ENCODE data around the gene UHRF1. TPM values are rescaled to one million over a fixed set of nuclear protein-coding genes. Genes with fewer than 3 reads are reported as not detected.

The UHRF1 gene
- total RNA-seq, 1 experiment from 2014 or later = 109 TPM

- Histone ChIP-seq H3K9me2 (ENCODE audit: insufficient read depth) (no peaks in the 10 kb centered on the region), H3K9ac (ENCODE audit: low read length) (no peak overlapping the region), H2AFZ (ENCODE audit: low read depth, low read length, poor library complexity, severe bottlenecking) (no peak overlapping the region), H3K27me3 (ENCODE audit: insufficient read depth, low read length) (no peaks in the 10 kb centered on the region), H3K4me1 (ENCODE audit: control insufficient read depth in 1 of 2, insufficient read depth in 2 of 2, low read length in 2 of 2) (peaks cover 13 to 26% of the 10 kb centered on the region in 2 experiments), H3K79me2 (ENCODE audit: insufficient read depth, low read length) (peaks cover 55% of the 10 kb centered on the region), H3K9me3 (ENCODE audit: control insufficient read depth in 1 of 2, insufficient read depth in 1 of 2, low read depth in 1 of 2, low read length in 2 of 2) (no peaks in the 10 kb centered on the region), H3K4me2 (ENCODE audit: low read length) (peak overlapping the region; percentile 23; the same call in 1 of the 2 replicates), H3K36me3 (ENCODE audit: control insufficient read depth in 1 of 2, insufficient read depth in 2 of 2, low read length in 2 of 2) (no peaks in the 10 kb centered on the region), H4K20me1 (ENCODE audit: insufficient read depth) (no peaks in the 10 kb centered on the region), H3K27ac (ENCODE audit: low read depth, low read length) (no peak overlapping the region), H3K4me3 (replicated peaks in 1 of 2; ENCODE audit: low read depth in 1 of 2, low read length in 2 of 2) (no peak overlapping the region)
- ChIA-PET RAD21 (ENCODE audit: low non-redundant PET in 1 of 2, low total read pairs in 2 of 2, uncharacterized antibody in 2 of 2, unreplicated experiment in 2 of 2) (interaction anchor here in 1 of 2 experiments (0.7 kb wide), 1 partner anchor 244 kb away, joined by 3 read pairs; no protein-coding TSS in a partner anchor), CTCF (interaction anchor here (0.6 to 2.2 kb wide), 2 partner anchors 12 to 42 kb away, joined by 3 to 9 read pairs; no protein-coding TSS in a partner anchor), POLR2A (no interaction called here)
- no TSS peak for BruUV-seq (replicated peaks)
- no peak for DNase-seq (ENCODE audit: low read depth, low spot score)
- TF ChIP-seq EZH2phosphoT487 (IDR thresholded peaks at IDR 0.05; ENCODE audit: borderline replicate concordance) (no peak), ZFX (IDR thresholded peaks at IDR 0.05) (no peak), EZH2 (IDR thresholded peaks at IDR 0.05) (no peak), SP1 (IDR thresholded peaks at IDR 0.05; ENCODE audit: low read depth) (no peak), ELF1 (IDR thresholded peaks at IDR 0.05; ENCODE audit: borderline replicate concordance, low read depth) (no peak)
- intact Hi-C loops (cut with micrococcal nuclease) = no loop called here
- 0 out of 2 replicates have a peak, but pooled peaks have one; percentile 32 for ATAC-seq
Measured at GRCh38 chr19:4988770-4989251, 79.5 kb downstream of the UHRF1 start.

- CTCF ChIA-PET = interaction anchor here (2.2 kb wide), 1 partner anchor 11 kb away, joined by 9 read pairs; no protein-coding TSS in a partner anchor
- TF ChIP-seq, protein P1, sequence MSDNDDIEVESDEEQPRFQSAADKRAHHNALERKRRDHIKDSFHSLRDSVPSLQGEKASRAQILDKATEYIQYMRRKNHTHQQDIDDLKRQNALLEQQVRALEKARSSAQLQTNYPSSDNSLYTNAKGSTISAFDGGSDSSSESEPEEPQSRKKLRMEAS (IDR thresholded peaks at IDR 0.05) = no peak
- TF ChIP-seq JUND (IDR thresholded peaks at IDR 0.05) = no peak
- TF ChIP-seq, protein P2, sequence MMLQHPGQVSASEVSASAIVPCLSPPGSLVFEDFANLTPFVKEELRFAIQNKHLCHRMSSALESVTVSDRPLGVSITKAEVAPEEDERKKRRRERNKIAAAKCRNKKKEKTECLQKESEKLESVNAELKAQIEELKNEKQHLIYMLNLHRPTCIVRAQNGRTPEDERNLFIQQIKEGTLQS (IDR thresholded peaks at IDR 0.05) = no peak
- TF ChIP-seq CBX3 (IDR thresholded peaks at IDR 0.05; ENCODE audit: low read depth) = no peak
- no peak for TF ChIP-seq SRF (IDR thresholded peaks at IDR 0.05; ENCODE audit: low read depth)
- TF ChIP-seq EZH2 (IDR thresholded peaks at IDR 0.05) = no peak
- no peak for TF ChIP-seq ZNF274 (IDR thresholded peaks at IDR 0.05; ENCODE audit: low read depth, low read length)
- TF ChIP-seq POLR2AphosphoS5 (IDR thresholded peaks at IDR 0.05; ENCODE audit: low read depth, low read length) = no peak
- no peak for TF ChIP-seq YY1 (IDR thresholded peaks at IDR 0.05; ENCODE audit: extremely low read depth, insufficient replicate concordance, low read depth, low read length)
- no peak for TF ChIP-seq FOSL1 (IDR thresholded peaks at IDR 0.05; ENCODE audit: low read depth)
- TF ChIP-seq SIN3A (IDR thresholded peaks at IDR 0.05; ENCODE audit: low read depth) = no peak
- TF ChIP-seq TCF7L2 (IDR thresholded peaks at IDR 0.05; ENCODE audit: borderline replicate concordance, extremely low read depth, insufficient read depth, insufficient read length) = no peak
- no peak overlapping the region for H2AFZ ChIP-seq (ENCODE audit: low read depth, low read length, poor library complexity, severe bottlenecking)
- DNase-seq (ENCODE audit: low read depth, low spot score) (no peak), ATAC-seq (no peak)
- no peaks in the 10 kb centered on the region for H3K9me3 ChIP-seq (ENCODE audit: control insufficient read depth in 1 of 2, insufficient read depth in 1 of 2, low read depth in 1 of 2, low read length in 2 of 2)
- no peak overlapping the region for H3K9ac ChIP-seq (ENCODE audit: low read length)
- H3K4me1 ChIP-seq (ENCODE audit: control insufficient read depth in 1 of 2, insufficient read depth in 2 of 2, low read length in 2 of 2) = peaks cover 15 to 29% of the 10 kb centered on the region in 2 experiments
- no peaks in the 10 kb centered on the region for H3K9me2 ChIP-seq (ENCODE audit: insufficient read depth)
- intact Hi-C loops (cut with micrococcal nuclease) = no loop called here
- H4K20me1 ChIP-seq (ENCODE audit: insufficient read depth) = no peaks in the 10 kb centered on the region
- no peak overlapping the region for H3K4me2 ChIP-seq (ENCODE audit: low read length)
- H3K27ac ChIP-seq (ENCODE audit: low read depth, low read length) = no peak overlapping the region
- no peak overlapping the region for H3K4me3 ChIP-seq (replicated peaks in 1 of 2; ENCODE audit: low read depth in 1 of 2, low read length in 2 of 2)
- no peaks in the 10 kb centered on the region for H3K27me3 ChIP-seq (ENCODE audit: insufficient read depth, low read length)
- no peaks in the 10 kb centered on the region for H3K36me3 ChIP-seq (ENCODE audit: control insufficient read depth in 1 of 2, insufficient read depth in 2 of 2, low read length in 2 of 2)
- RAD21 ChIA-PET (ENCODE audit: low non-redundant PET in 1 of 2, low total read pairs in 2 of 2, uncharacterized antibody in 2 of 2, unreplicated experiment in 2 of 2) = no interaction called here
- POLR2A ChIA-PET = no interaction called here
- peaks cover 51% of the 10 kb centered on the region for H3K79me2 ChIP-seq (ENCODE audit: insufficient read depth, low read length)
- BruUV-seq (replicated peaks) = no TSS peak
Measured at GRCh38 chr19:4990306-4990705, 81.0 kb downstream of the UHRF1 start.
